ENCODE measurements around the gene BAMBI. TPM values are rescaled to one million over a fixed set of nuclear protein-coding genes. Genes with fewer than 3 reads are reported as not detected.

Gene BAMBI
- total and polyA plus RNA-seq, 10 of the 15 experiments (the other 5 are each of a cell fraction or from before 2014, with no cell fraction given), result 0.03 to 0.18 (median 0.09) TPM; not detected in 6

DNA sequence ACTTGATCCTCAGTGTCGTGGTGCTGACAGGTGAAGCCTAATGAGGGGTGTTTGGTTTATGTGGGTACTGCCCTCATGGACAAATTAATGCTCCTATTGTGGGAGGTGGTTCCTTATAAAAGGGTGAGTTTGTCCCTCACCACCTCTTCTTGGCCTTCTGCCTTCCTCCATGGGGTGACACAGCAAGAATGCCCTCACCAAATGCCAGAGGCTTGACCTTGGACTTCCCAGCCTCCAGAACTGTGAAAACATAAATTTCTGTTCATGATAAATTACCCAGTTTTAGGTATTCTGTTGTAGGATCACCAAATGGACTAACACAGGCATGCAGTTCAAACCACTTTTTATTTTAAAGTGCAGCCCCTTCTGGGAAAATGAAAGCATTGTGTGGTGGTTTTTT, 39.4 kb downstream of the BAMBI start:
- ATAC-seq (no peak), FAIRE-seq (no peak), DNase-seq (ENCODE audit: low read depth, low spot score) (no peak)
- no peak for TF ChIP-seq RBBP5 (conservative IDR thresholded peaks at IDR 0.05)
- TF ChIP-seq, protein P1, sequence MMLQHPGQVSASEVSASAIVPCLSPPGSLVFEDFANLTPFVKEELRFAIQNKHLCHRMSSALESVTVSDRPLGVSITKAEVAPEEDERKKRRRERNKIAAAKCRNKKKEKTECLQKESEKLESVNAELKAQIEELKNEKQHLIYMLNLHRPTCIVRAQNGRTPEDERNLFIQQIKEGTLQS (IDR thresholded peaks at IDR 0.05; ENCODE audit: borderline replicate concordance, extremely low read depth, low read depth, low read length), result no peak
- TF ChIP-seq YBX1 (IDR thresholded peaks at IDR 0.05), result no peak
- TF ChIP-seq E2F8 (IDR thresholded peaks at IDR 0.05; ENCODE audit: low read depth, partially characterized antibody), result no peak
- TF ChIP-seq TCF12 (IDR thresholded peaks at IDR 0.05; ENCODE audit: low read depth, low read length), result no peak
- ChIA-PET POLR2A (no interaction called here), RAD21 (ENCODE audit: unreplicated experiment) (no interaction called here), SMC1A (ENCODE audit: uncharacterized antibody, unreplicated experiment) (no interaction called here), CTCF (no interaction called here)
- H3K9ac ChIP-seq (ENCODE audit: control insufficient read depth, insufficient read depth, low read length), result no peak overlapping the region
- no peak overlapping the region for H2AFZ ChIP-seq (ENCODE audit: control insufficient read depth, low read depth, low read length)
- H3K4me2 ChIP-seq (ENCODE audit: control insufficient read depth, insufficient read depth), result no peak overlapping the region
- intact Hi-C loops (cut with micrococcal nuclease; ENCODE audit: unreplicated experiment) (no loop called here), in situ Hi-C loops (cut with MboI) (no loop called here)
- no peak overlapping the region for H3K4me3 ChIP-seq
- H3K79me2 ChIP-seq (ENCODE audit: control insufficient read depth, insufficient read depth, low read length), result no peaks in the 10 kb centered on the region
- no peaks in the 10 kb centered on the region for H3K9me3 ChIP-seq (replicated peaks; ENCODE audit: control insufficient read depth, insufficient read depth, low read length)
- BruUV-seq (replicated peaks), result no TSS peak
- no peaks in the 10 kb centered on the region for H3K4me1 ChIP-seq (ENCODE audit: control insufficient read depth, insufficient read depth, low read length)
- H3K27ac ChIP-seq (ENCODE audit: control insufficient read depth, insufficient read depth), result no peak overlapping the region
- no peaks in the 10 kb centered on the region for H3K36me3 ChIP-seq (ENCODE audit: control insufficient read depth in 2 of 2, insufficient read depth in 2 of 2, low read length in 1 of 2)
- no peaks in the 10 kb centered on the region for H3K27me3 ChIP-seq (replicated peaks in 1 of 2; ENCODE audit: control insufficient read depth in 2 of 2, insufficient read depth in 2 of 2, low read length in 1 of 2)
- WGBS (ENCODE audit: insufficient coverage, insufficient replicate concordance, low lambda C conversion rate, missing lambda C conversion rate), result 0% methylated on average over 1 of the region's 1 CpG
- H4K20me1 ChIP-seq (ENCODE audit: control insufficient read depth, insufficient read depth), result no peaks in the 10 kb centered on the region

Measured in GM12878 (cell line).